ENCODE measurements around the gene SLC7A6.

- TF ChIP-seq CTCF (IDR thresholded peaks at IDR 0.05) (peak in 2 of 6 experiments; percentile 13 to 16), POLR2A (IDR thresholded peaks at IDR 0.05) (no peak)
Measured at GRCh38 chr16:68235108-68235886, 29.0 kb upstream of the SLC7A6 start.

All from thyroid gland (tissue), 4 donors.